GM12865 (cell line): ENCODE results near the gene ARHGAP12.

Experiments used
- DNase-seq: peaks from one replicate; pipeline ENCODE4 v3.0.0; 2010; ENCODE audit warnings: low read depth
- H3K4me3 ChIP-seq: 2 replicates; pipeline ENCODE4 v1.5.1; 2011; ENCODE audit warnings: mild to moderate bottlenecking, low read depth, low read length, control low read depth
- TF ChIP-seq, protein P1 (sequence below): IDR thresholded peaks from 2 replicates; pipeline ENCODE4 v1.5.1; 2011; ENCODE audit warnings: low read length, control low read depth, low read depth, inconsistent platforms; ENCODE audit not compliant: insufficient read depth; ENCODE audit errors: missing control alignments

Gene ARHGAP12

DNA sequence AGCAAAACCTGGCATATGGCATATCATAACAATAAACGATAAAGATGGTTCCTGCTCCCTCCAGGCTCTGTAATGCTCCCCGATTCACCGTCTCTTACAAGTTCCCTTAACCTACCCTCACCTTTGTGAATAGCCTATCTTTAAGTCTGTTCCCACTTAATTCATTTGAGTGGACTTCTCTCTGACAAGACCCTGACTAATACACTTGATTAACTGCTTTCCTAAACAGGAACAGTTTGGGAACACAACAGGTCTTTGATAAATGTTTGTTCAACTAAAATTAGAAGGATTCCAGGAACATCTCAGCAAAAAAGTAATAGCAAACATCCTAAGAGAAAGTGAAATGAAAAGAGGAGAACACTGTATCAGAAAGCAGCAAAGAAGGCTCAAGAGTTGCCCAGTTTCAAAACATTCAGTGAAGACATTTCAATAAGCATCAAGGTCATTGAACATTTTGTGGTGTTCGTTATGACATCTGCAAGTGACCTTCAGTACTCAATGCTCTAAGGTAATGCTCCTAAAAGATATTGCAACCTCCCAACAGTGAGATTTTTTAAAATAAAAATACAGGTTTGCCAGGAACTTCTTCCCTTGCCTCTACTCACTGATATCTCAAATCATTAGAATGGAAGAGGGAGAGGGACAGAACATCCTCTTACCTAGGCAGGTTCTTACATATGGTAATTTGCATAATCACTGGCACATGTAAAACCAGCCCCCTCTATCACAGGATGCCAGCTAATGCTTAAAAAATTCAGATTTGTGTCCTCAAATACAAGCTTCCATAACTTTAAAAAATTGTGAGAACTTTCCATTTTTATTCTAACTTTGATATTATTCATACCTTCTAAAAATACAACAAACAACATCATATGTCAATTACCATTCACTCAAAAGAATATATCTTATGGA is 11.4 kb upstream of the ARHGAP12 start:
- H3K4me3 ChIP-seq = no peak overlapping the region
- TF ChIP-seq, protein P1, sequence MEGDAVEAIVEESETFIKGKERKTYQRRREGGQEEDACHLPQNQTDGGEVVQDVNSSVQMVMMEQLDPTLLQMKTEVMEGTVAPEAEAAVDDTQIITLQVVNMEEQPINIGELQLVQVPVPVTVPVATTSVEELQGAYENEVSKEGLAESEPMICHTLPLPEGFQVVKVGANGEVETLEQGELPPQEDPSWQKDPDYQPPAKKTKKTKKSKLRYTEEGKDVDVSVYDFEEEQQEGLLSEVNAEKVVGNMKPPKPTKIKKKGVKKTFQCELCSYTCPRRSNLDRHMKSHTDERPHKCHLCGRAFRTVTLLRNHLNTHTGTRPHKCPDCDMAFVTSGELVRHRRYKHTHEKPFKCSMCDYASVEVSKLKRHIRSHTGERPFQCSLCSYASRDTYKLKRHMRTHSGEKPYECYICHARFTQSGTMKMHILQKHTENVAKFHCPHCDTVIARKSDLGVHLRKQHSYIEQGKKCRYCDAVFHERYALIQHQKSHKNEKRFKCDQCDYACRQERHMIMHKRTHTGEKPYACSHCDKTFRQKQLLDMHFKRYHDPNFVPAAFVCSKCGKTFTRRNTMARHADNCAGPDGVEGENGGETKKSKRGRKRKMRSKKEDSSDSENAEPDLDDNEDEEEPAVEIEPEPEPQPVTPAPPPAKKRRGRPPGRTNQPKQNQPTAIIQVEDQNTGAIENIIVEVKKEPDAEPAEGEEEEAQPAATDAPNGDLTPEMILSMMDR = no peak
- no peak for DNase-seq

DNA sequence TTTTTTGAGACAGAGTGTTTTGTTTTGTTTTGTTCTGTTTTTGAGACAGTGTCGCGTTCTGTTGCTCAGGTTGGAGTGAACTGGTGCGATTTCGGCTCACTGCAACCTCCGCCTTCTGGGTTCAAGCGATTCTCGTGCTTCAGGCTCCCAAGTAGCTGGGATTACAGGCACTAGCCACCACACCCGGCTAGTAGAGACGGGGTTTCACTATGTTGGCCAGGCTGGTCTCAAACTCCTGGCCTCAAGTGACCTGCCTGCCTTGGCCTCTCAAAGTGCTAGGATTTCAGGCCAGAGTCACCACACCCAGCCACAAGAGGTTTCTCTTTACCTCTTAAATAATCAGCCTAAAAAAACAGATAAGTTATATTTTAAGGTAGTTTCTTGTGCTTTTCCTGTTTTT is 8.7 kb upstream of the ARHGAP12 start:
- TF ChIP-seq, protein P1 = no peak

DNA sequence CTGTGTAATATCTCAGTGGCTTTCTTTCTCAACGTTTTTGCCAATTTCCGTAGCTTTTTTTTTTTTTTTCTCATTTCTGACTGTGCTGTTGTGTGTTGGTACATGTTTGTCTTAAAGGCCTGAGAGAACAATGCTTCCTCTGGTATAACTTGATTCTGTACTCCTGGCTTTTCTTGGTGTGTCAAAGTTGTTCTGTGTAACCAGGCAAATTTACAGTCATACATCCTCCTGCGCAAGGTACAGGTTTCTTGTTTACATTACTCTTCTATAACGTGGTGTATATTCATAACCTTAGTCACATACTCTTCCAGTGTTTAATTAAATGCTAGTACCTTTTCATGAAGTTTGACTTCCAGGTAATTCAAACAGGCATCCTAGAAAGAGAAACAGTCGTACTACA is 8.3 kb upstream of the ARHGAP12 start:
- TF ChIP-seq, protein P1 = no peak
- no peak overlapping the region for H3K4me3 ChIP-seq
- no peak for DNase-seq

More for the DNA sequence above, 8.7 kb upstream of the ARHGAP12 start:
- no peak for DNase-seq
- no peak overlapping the region for H3K4me3 ChIP-seq

DNA sequence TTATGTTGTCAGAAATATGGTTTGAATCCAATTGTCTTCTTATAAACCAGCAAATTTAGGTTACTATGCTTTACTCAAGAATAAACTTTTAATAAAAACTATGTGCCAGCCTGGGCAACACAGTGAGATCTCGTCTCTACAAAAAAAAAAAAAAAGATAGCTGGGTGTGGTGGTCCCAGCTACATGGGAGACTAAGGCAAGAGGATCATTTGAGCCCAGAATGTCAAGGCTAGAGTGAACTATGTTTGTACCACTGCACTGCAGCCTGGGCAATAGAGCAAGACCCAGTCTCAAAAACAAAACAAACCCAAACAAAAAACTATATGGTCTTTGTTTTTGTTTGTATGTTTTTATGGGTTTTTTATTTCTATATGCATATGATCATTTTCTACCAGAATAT is 7.5 kb upstream of the ARHGAP12 start:
- no peak for DNase-seq
- TF ChIP-seq, protein P1 = no peak
- H3K4me3 ChIP-seq = no peak overlapping the region

DNA sequence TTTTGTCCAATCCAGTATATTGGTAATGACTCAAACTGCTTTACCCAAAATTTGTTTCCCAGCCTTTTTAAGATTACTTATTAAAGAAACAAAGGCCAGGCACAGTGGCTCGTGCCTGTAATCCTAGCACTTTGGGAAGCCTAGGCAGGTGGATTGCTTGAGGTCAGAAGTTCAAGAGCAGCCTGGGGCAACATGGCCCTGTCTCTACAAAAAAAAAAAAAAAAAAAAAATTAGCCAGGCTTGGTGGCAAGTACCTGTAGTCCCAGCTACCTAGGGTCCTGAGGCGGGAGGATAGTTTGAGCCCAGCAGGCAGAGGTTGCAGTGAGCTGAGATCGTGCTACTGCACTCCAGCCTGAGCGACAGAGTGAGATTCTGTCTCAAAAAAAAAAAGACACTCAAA is 7.0 kb upstream of the ARHGAP12 start:
- TF ChIP-seq, protein P1 = no peak
- H3K4me3 ChIP-seq = no peak overlapping the region
- DNase-seq = no peak

DNA sequence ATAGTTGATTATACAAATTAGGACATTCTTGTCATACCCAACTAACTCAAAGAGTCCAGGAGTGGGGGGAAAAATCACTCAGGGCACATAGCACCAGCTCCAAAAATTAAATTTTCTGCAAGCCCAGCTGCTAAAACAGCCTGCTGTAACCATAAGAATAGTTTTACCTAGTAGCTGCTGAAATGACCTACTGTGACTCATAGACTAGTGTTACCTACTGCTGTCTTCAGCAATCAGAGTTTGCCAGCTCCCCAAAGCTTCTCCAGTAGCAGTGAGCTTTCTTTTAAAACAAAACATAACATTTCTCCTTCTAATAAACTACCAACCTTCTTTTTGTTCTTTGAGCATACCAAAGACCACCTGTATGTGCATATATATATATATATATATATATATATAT is 4.2 kb upstream of the ARHGAP12 start:
- no peak for DNase-seq
- H3K4me3 ChIP-seq = no peak overlapping the region
- TF ChIP-seq, protein P1 = no peak
